HEK293 (cell line): ENCODE results near the gene CA11.

Source experiments
- BCL11A ChIP-seq: fragments of 450-650 bp; formaldehyde crosslinking; IDR thresholded peaks from 2 replicates; pipeline ENCODE4 v1.5.1; 2016; ENCODE audit warnings: low read depth, missing biosample characterization, missing genetic modification characterization
- GLIS1 ChIP-seq: fragments of 450-650 bp; formaldehyde crosslinking; IDR thresholded peaks from 2 replicates; pipeline ENCODE4 v1.5.1; 2016; ENCODE audit warnings: missing biosample characterization, missing genetic modification characterization
- INSM2 ChIP-seq: fragments of 450-650 bp; formaldehyde crosslinking; IDR thresholded peaks from 2 replicates; pipeline ENCODE4 v1.5.1; 2016; ENCODE audit warnings: missing biosample characterization, missing genetic modification characterization
- KLF10 ChIP-seq: fragments of 450-650 bp; IDR thresholded peaks from 2 replicates; pipeline ENCODE4 v1.5.1; 2018; ENCODE audit warnings: missing biosample characterization, mild to moderate bottlenecking, missing genetic modification characterization
- KLF16 ChIP-seq: fragments of 450-650 bp; formaldehyde crosslinking; IDR thresholded peaks from 2 replicates; pipeline ENCODE4 v1.5.1; 2017; ENCODE audit warnings: missing biosample characterization, missing genetic modification characterization
- KLF8 ChIP-seq: fragments of 450-650 bp; formaldehyde crosslinking; IDR thresholded peaks from 2 replicates; pipeline ENCODE4 v1.5.1; 2016; ENCODE audit warnings: missing biosample characterization, missing genetic modification characterization
- MZF1 ChIP-seq: fragments of 450-650 bp; formaldehyde crosslinking; IDR thresholded peaks from 2 replicates; pipeline ENCODE4 v1.5.1; 2017; ENCODE audit warnings: missing biosample characterization, missing genetic modification characterization, borderline replicate concordance
- PRDM10 ChIP-seq: fragments of 450-650 bp; formaldehyde crosslinking; IDR thresholded peaks from 2 replicates; pipeline ENCODE4 v1.5.1; 2016; ENCODE audit warnings: missing biosample characterization, missing genetic modification characterization
- SP2 ChIP-seq: fragments of 450-650 bp; formaldehyde crosslinking; IDR thresholded peaks from 2 replicates; pipeline ENCODE4 v1.5.1; 2016; ENCODE audit warnings: missing biosample characterization, missing genetic modification characterization
- SP7 ChIP-seq: fragments of 450-650 bp; formaldehyde crosslinking; IDR thresholded peaks from 2 replicates; pipeline ENCODE4 v1.5.1; 2016; ENCODE audit warnings: missing biosample characterization, missing genetic modification characterization
- TSHZ1 ChIP-seq: fragments of 450-650 bp; formaldehyde crosslinking; IDR thresholded peaks from 2 replicates; pipeline ENCODE4 v1.5.1; 2016; ENCODE audit warnings: missing biosample characterization, missing genetic modification characterization, borderline replicate concordance
- ZBTB49 ChIP-seq: fragments of 450-650 bp; formaldehyde crosslinking; IDR thresholded peaks from 2 replicates; pipeline ENCODE4 v1.5.1; 2016; ENCODE audit warnings: missing biosample characterization, missing genetic modification characterization, low read depth
- ZFP3 ChIP-seq: fragments of 450-650 bp; formaldehyde crosslinking; IDR thresholded peaks from 2 replicates; pipeline ENCODE4 v1.5.1; 2016; ENCODE audit warnings: low read depth, missing biosample characterization, missing genetic modification characterization
- ZNF112 ChIP-seq: fragments of 450-650 bp; formaldehyde crosslinking; IDR thresholded peaks from 2 replicates; pipeline ENCODE4 v1.5.0; 2017; ENCODE audit warnings: missing biosample characterization, missing genetic modification characterization
- ZNF133 ChIP-seq: fragments of 450-650 bp; formaldehyde crosslinking; IDR thresholded peaks from 2 replicates; pipeline ENCODE4 v1.5.1; 2016; ENCODE audit warnings: missing biosample characterization, missing genetic modification characterization
- ZNF214 ChIP-seq: fragments of 450-650 bp; formaldehyde crosslinking; IDR thresholded peaks from 2 replicates; pipeline ENCODE4 v1.5.1; 2017; ENCODE audit warnings: missing biosample characterization, mild to moderate bottlenecking, missing genetic modification characterization, borderline replicate concordance
- ZNF274 ChIP-seq, 2 experiments: fragments of 200-500 bp in 1 of 2; fragments of 450-650 bp in 1 of 2; sonication (Bioruptor generic) in 1 of 2; formaldehyde crosslinking in 1 of 2; IDR thresholded peaks; 2 replicates each; pipeline versions ENCODE4 v1.5.1 to v1.6.1; 2014 to 2016; ENCODE audit warnings: borderline replicate concordance in 1 of 2, inconsistent platforms in 1 of 2, low read length in 1 of 2, missing biosample characterization in 1 of 2, missing genetic modification characterization in 1 of 2
- ZNF280D ChIP-seq: fragments of 450-650 bp; formaldehyde crosslinking; IDR thresholded peaks from 2 replicates; pipeline ENCODE4 v1.5.1; 2016; ENCODE audit warnings: missing biosample characterization, missing genetic modification characterization
- ZNF416 ChIP-seq: fragments of 450-650 bp; formaldehyde crosslinking; IDR thresholded peaks from 2 replicates; pipeline ENCODE4 v1.5.1; 2016; ENCODE audit warnings: missing biosample characterization, missing genetic modification characterization
- ZNF433 ChIP-seq: fragments of 450-650 bp; formaldehyde crosslinking; IDR thresholded peaks from 2 replicates; pipeline ENCODE4 v1.5.1; 2016; ENCODE audit warnings: missing biosample characterization, missing genetic modification characterization, low read depth
- ZNF600 ChIP-seq: fragments of 450-650 bp; formaldehyde crosslinking; IDR thresholded peaks from 2 replicates; pipeline ENCODE4 v1.5.1; 2016; ENCODE audit warnings: missing biosample characterization, missing genetic modification characterization
- ZNF621 ChIP-seq: fragments of 450-650 bp; formaldehyde crosslinking; IDR thresholded peaks from 2 replicates; pipeline ENCODE4 v1.5.1; 2017; ENCODE audit warnings: missing biosample characterization, missing genetic modification characterization
- ZNF629 ChIP-seq: fragments of 450-650 bp; formaldehyde crosslinking; IDR thresholded peaks from 2 replicates; pipeline ENCODE4 v1.5.1; 2017; ENCODE audit warnings: missing biosample characterization, missing genetic modification characterization

The CA11 gene

GRCh38 chr19:48656840-48657474 is 11.0 kb upstream of the CA11 start (continued):
- peak; percentile 48 for TF ChIP-seq GLIS1 (tag by site-specific recombination)
- no peak for TF ChIP-seq ZFP3 (tag by site-specific recombination)
- no peak for TF ChIP-seq ZNF416
- TF ChIP-seq ZNF133 (tag by site-specific recombination), result no peak
- no peak for TF ChIP-seq KLF8 (tag by site-specific recombination)
- TF ChIP-seq ZNF600, result peak; percentile 41; the same call in 1 of the 2 replicates
- no peak for TF ChIP-seq ZNF621 (tag by site-specific recombination)
- TF ChIP-seq ZNF214 (tag by site-specific recombination), result no peak
- peak; percentile 61 for TF ChIP-seq ZNF629 (tag by site-specific recombination)
- peak; percentile 63; the same call in 1 of the 2 replicates for TF ChIP-seq INSM2 (tag by site-specific recombination)
- 0 out of 2 replicates have a peak, but pooled peaks have one; percentile 43 for TF ChIP-seq MZF1
- no peak for TF ChIP-seq ZNF433
- TF ChIP-seq BCL11A (tag by site-specific recombination), result peak; percentile 52; the same call in 1 of the 2 replicates
- TF ChIP-seq ZBTB49 (tag by site-specific recombination), result no peak
- no peak for TF ChIP-seq ZNF274 (IDR thresholded peaks at IDR 0.05; ENCODE audit: low read length)
- TF ChIP-seq ZNF274 (tag by site-specific recombination; IDR thresholded peaks at IDR 0.05; ENCODE audit: borderline replicate concordance), result no peak
- peak; percentile 38; the same call in 1 of the 2 replicates for TF ChIP-seq SP7 (tag by site-specific recombination)
- TF ChIP-seq ZNF280D (tag by site-specific recombination), result no peak
- TF ChIP-seq TSHZ1 (tag by site-specific recombination), result 0 out of 2 replicates have a peak, but pooled peaks have one; percentile 13
- no peak for TF ChIP-seq KLF16
- TF ChIP-seq SP2 (tag by site-specific recombination), result peak; percentile 44
- TF ChIP-seq PRDM10, result no peak
- no peak for TF ChIP-seq ZNF112 (tag by site-specific recombination)
- TF ChIP-seq KLF10 (tag by site-specific recombination), result no peak
